A549 (cell line): ENCODE results near the gene MAPKAPK3.

Experiments
- MYC ChIP-seq: IDR thresholded peaks from 2 replicates; pipeline ENCODE4 v1.6.1; 2012; ENCODE audit warnings: mild to moderate bottlenecking, inconsistent platforms, low read length, improper control_type of control experiment, borderline replicate concordance
- POLR2A ChIP-seq: IDR thresholded peaks from 2 replicates; pipeline ENCODE4 v1.6.1; 2012; ENCODE audit warnings: mild to moderate bottlenecking, low read length
- RFX5 ChIP-seq: fragments of 450-650 bp; IDR thresholded peaks from 2 replicates; pipeline ENCODE4 v1.7.1; 2014; ENCODE audit warnings: antibody characterized with exemption, mild to moderate bottlenecking, moderate library complexity

- TF ChIP-seq POLR2A (no peak), MYC (no peak), RFX5 (no peak)
Measured at GRCh38 chr3:50610992-50611463, 5.9 kb upstream of the MAPKAPK3 start.
